Upper lobe of left lung (tissue), 6 donors: ENCODE measurements around the gene ATG16L1. TPM values are rescaled to one million over a fixed set of nuclear protein-coding genes. Genes with fewer than 3 reads are reported as not detected.

Experiments
- ATAC-seq, 2 donors: fragments of 200-7000 bp; cut with Tn5 transposase; one replicate each; pipeline ENCODE4 v1.9.1; 2022; ENCODE audit warnings: mild to moderate bottlenecking in 2 of 2, moderate library complexity in 2 of 2; ENCODE audit not compliant: low FRiP score in 2 of 2
- DNase-seq, 2 donors: peaks; one replicate each; pipeline ENCODE4 v3.0.0-alpha.2; 2019 to 2020
- H3K27ac ChIP-seq, 4 donors: fragments of 200-600 bp; sonication (generic); one replicate each; pipeline ENCODE4 v1.5.1; 2016 to 2019
- H3K27me3 ChIP-seq, 4 donors: fragments of 200-600 bp; sonication (generic); one replicate each; pipeline ENCODE4 v1.5.1; 2017 to 2019
- H3K36me3 ChIP-seq, 4 donors: fragments of 200-600 bp; sonication (generic); one replicate each; pipeline ENCODE4 v1.5.1; 2016 to 2019
- H3K4me1 ChIP-seq, 4 donors: fragments of 200-600 bp; sonication (generic); one replicate each; pipeline ENCODE4 v1.5.1; 2018 to 2019
- H3K4me3 ChIP-seq, 4 donors: fragments of 200-600 bp; sonication (generic); one replicate each; pipeline ENCODE4 v1.5.1; 2017 to 2019; ENCODE audit warnings: mild to moderate bottlenecking in 2 of 4, moderate library complexity in 1 of 4
- H3K9me3 ChIP-seq, 4 donors: fragments of 200-600 bp; sonication (generic); one replicate each; pipeline ENCODE4 v1.5.1; 2018 to 2019
- EP300 ChIP-seq, 4 donors: sonication (generic); formaldehyde crosslinking; IDR thresholded peaks; one replicate each; pipeline ENCODE4 v1.5.1; 2017; ENCODE audit warnings: antibody characterized with exemption in 4 of 4, control low read depth in 2 of 4
- POLR2A ChIP-seq, 4 donors: fragments of 450-650 bp; IDR thresholded peaks; one replicate each; pipeline ENCODE4 v1.5.1; 2016 to 2017; ENCODE audit warnings: antibody characterized with exemption in 4 of 4, mild to moderate bottlenecking in 2 of 4
- POLR2AphosphoS5 ChIP-seq, 2 donors: sonication (generic); formaldehyde crosslinking; IDR thresholded peaks; one replicate each; pipeline ENCODE4 v1.5.1; 2017; ENCODE audit warnings: antibody characterized with exemption in 2 of 2
- WGBS, 2 donors: methylation state at CpG; one replicate each; pipeline ENCODE4 v1.1.5; 2017 to 2018; 5-methylcytosine and 5-hydroxymethylcytosine counted together
- total RNA-seq, 6 donors: library from RNA; depleted of rRNA in 4 of 6; stranded (reverse); fragments of >200 nt in 4 of 6; gene quantifications; one replicate each; pipeline versions ENCODE4 v1.1.0 to v1.2.1, GENCODE V29; 2016 to 2021
- TF ChIP-seq, protein P1 (sequence below), 6 experiments: fragments of 450-650 bp in 4 of 6; fragments of 200-600 bp in 2 of 6; sonication (generic) in 2 of 6; IDR thresholded peaks; one replicate each; pipeline ENCODE4 v1.5.1; 2016 to 2019; ENCODE audit warnings: antibody characterized with exemption in 6 of 6
- donor health status: DM: no; HTN: no; CAD: no; lungs with moderate emphysema.
- donor health status: DM: no; HTN: yes; CAD: no; lungs with severe emphysema.

ATG16L1 gene
- total RNA-seq, 6 donors from 2014 or later: 22.8 to 33.3 (median 26.4) TPM

DNA sequence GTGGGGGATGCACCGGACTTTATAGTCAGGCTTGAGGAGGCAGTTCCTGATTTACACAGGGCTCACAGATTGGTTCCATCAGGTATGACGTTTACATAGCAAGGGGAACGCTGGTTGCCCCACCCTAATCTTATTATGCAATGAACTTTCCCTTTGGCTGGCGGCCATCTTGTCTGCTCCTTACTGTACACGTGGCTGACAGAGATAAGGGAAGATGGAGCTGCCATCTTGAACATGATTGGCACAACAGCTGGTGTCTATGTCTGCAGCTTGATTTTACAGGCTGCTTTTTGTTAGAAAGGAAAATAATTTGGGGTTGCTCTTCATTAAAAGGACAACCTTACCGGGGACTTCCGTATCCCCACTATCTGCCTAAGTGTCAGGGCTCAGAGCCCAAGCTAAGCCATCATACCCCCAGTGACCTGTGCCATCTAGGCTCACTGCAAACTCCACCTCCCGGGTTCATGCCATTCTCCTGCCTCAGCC, 33.5 kb upstream of the ATG16L1 start:
- no peak overlapping the region for H3K27ac ChIP-seq
- no peaks in the 10 kb centered on the region for H3K36me3 ChIP-seq
- 66 to 72% methylated on average over 8 of the region's 8 CpGs for WGBS, 2 donors
- DNase-seq (no peak), ATAC-seq (no peak)
- no peak for TF ChIP-seq EP300 (IDR thresholded peaks at IDR 0.05)
- TF ChIP-seq POLR2AphosphoS5 (IDR thresholded peaks at IDR 0.05): no peak
- TF ChIP-seq, protein P1, sequence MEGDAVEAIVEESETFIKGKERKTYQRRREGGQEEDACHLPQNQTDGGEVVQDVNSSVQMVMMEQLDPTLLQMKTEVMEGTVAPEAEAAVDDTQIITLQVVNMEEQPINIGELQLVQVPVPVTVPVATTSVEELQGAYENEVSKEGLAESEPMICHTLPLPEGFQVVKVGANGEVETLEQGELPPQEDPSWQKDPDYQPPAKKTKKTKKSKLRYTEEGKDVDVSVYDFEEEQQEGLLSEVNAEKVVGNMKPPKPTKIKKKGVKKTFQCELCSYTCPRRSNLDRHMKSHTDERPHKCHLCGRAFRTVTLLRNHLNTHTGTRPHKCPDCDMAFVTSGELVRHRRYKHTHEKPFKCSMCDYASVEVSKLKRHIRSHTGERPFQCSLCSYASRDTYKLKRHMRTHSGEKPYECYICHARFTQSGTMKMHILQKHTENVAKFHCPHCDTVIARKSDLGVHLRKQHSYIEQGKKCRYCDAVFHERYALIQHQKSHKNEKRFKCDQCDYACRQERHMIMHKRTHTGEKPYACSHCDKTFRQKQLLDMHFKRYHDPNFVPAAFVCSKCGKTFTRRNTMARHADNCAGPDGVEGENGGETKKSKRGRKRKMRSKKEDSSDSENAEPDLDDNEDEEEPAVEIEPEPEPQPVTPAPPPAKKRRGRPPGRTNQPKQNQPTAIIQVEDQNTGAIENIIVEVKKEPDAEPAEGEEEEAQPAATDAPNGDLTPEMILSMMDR (IDR thresholded peaks at IDR 0.05): no peak
- TF ChIP-seq POLR2A (IDR thresholded peaks at IDR 0.05): no peak
- H3K4me3 ChIP-seq: no peak overlapping the region
- H3K9me3 ChIP-seq: no peaks in the 10 kb centered on the region
- H3K4me1 ChIP-seq: no peaks in the 10 kb centered on the region
- no peaks in the 10 kb centered on the region for H3K27me3 ChIP-seq

DNA sequence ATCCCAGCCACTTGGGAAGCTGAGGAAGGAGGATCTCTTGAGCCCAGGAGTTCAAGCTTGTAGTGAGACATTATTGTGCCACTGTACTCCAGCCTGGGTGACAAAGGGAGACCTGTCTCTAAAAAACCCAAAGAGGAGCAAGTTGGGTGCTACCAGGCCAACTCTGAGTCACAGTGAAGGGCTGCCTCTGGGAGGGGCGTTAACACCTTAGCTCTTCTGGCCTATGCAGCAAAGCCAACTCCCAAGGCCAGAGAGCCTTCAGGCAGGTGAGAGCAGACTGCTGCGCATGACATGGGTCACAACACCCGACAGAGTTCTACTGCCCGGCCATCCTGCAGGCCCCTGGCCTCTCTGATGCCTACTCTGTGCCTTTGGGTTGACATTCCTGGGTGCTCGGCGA, 32.6 kb upstream of the ATG16L1 start:
- DNase-seq: no peak

DNA sequence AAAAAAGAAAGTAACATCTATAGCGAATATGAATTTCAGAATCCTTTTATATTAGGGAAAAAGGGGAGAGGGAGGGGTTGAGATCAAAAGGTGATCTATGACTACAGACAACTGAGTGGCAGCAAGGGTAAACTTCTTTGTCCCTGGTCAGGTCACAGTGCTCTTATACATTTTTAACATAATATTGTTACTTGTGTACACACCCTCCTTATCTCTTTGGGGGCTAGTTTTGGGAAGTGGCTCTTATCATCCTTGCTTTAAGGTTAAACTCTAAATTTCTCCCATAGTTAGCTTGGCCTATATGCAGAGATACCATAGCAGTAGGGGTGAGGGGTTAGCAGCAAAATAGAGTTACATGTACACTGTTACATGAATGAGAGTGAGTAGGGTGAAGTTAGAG, 31.6 kb upstream of the ATG16L1 start:
- H3K9me3 ChIP-seq: no peaks in the 10 kb centered on the region
- TF ChIP-seq, protein P1 (IDR thresholded peaks at IDR 0.05): no peak
- TF ChIP-seq POLR2A (IDR thresholded peaks at IDR 0.05) (no peak), POLR2AphosphoS5 (IDR thresholded peaks at IDR 0.05) (no peak), EP300 (IDR thresholded peaks at IDR 0.05) (no peak)
- no peak overlapping the region for H3K27ac ChIP-seq
- no peaks in the 10 kb centered on the region for H3K36me3 ChIP-seq
- no peak overlapping the region for H3K4me3 ChIP-seq
- 98 to 100% methylated on average over 1 of the region's 1 CpG for WGBS, 2 donors
- no peaks in the 10 kb centered on the region for H3K27me3 ChIP-seq
- H3K4me1 ChIP-seq: no peaks in the 10 kb centered on the region
- DNase-seq (no peak), ATAC-seq (no peak)

More for the DNA sequence above, 32.6 kb upstream of the ATG16L1 start:
- no peaks in the 10 kb centered on the region for H3K9me3 ChIP-seq
- no peak for TF ChIP-seq POLR2AphosphoS5 (IDR thresholded peaks at IDR 0.05)
- no peak for TF ChIP-seq POLR2A (IDR thresholded peaks at IDR 0.05)
- TF ChIP-seq, protein P1 (IDR thresholded peaks at IDR 0.05): no peak
- TF ChIP-seq EP300 (IDR thresholded peaks at IDR 0.05): no peak
- ATAC-seq: no peak
- 92 to 100% methylated on average over 6 of the region's 6 CpGs for WGBS, 2 donors
- no peaks in the 10 kb centered on the region for H3K36me3 ChIP-seq
- no peak overlapping the region for H3K4me3 ChIP-seq
- H3K27ac ChIP-seq: no peak overlapping the region
- no peaks in the 10 kb centered on the region for H3K27me3 ChIP-seq
- no peaks in the 10 kb centered on the region for H3K4me1 ChIP-seq

DNA sequence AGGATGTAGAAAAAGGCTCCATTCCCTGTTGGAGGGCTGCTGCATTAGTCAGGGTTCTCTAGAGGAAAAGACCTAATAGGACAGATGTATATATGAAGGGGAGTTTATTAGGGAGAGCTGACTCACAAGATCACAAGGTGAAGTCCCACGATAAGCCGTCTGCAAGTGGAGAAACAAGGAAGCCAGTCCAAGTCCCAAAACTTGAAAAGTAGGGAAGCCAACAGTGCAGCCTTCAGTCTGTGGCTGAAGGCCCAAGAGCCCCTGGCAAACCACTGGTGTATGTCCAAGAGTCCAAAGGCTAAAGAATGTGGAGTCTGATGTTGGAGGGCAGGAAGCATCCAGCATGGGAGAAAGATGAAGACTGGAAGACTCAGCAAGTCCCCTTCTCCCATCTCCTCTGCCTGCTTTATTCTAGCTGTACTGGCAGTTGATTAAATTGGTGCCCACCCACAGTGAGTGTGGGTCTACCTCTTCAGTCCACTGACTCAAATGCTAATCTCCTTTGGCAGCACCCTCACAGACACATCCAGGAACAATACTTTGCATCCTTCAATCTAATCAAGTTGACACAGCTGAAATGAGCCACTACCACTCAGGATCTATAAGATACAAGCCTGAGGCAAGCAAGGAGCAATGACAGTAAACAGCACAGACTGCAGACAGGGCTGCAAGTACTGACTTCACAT, 30.0 kb upstream of the ATG16L1 start:
- WGBS, 2 donors: 59 to 70% methylated on average over 2 of the region's 2 CpGs
- DNase-seq (no peak), ATAC-seq (no peak)
- no peak overlapping the region for H3K27ac ChIP-seq
- H3K9me3 ChIP-seq: no peaks in the 10 kb centered on the region
- no peak overlapping the region for H3K4me3 ChIP-seq
- H3K36me3 ChIP-seq: no peaks in the 10 kb centered on the region
- TF ChIP-seq EP300 (IDR thresholded peaks at IDR 0.05): no peak
- TF ChIP-seq POLR2A (IDR thresholded peaks at IDR 0.05): no peak
- no peak for TF ChIP-seq POLR2AphosphoS5 (IDR thresholded peaks at IDR 0.05)
- TF ChIP-seq, protein P1 (IDR thresholded peaks at IDR 0.05): no peak
- H3K4me1 ChIP-seq: no peaks in the 10 kb centered on the region
- no peaks in the 10 kb centered on the region for H3K27me3 ChIP-seq
